AG09309 (cell line): ENCODE results near the gene SLC6A20.

ENCODE experiments used
- DNase-seq: peaks from one replicate; pipeline ENCODE4 v3.0.0-alpha.2; 2010; ENCODE audit warnings: low read depth
- H3K4me3 ChIP-seq: 2 replicates; pipeline ENCODE4 v1.5.1; 2011; ENCODE audit warnings: mild to moderate bottlenecking, low read depth, low read length, moderate library complexity; ENCODE audit not compliant: control insufficient read depth
- TF ChIP-seq, protein P1 (sequence below): IDR thresholded peaks from 2 replicates; pipeline ENCODE4 v1.5.1; 2011; ENCODE audit warnings: mild to moderate bottlenecking, low read depth, low read length, inconsistent platforms; ENCODE audit not compliant: insufficient read depth, control insufficient read depth; ENCODE audit errors: missing control alignments

The SLC6A20 gene

DNA sequence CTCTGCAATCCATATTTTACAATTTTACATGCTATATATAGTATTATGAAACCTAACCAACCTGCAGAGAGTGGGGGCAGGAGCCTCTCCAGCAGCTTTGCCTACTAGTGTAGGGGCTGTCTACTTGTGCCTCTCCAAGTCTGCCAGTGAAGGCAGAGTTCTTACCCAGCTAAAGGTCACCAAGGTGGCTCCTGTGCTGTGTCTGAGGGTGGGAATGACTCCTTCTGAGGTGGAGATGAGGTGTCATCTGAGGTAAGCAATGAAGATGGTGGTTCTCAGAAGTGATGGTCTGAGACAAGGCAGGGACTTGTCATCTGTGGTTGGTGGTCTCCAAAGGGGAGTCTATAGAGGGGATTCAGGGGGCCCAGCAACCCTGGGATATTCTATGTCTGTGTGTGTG, 59.6 kb downstream of the SLC6A20 start:
- no peak for DNase-seq

DNA sequence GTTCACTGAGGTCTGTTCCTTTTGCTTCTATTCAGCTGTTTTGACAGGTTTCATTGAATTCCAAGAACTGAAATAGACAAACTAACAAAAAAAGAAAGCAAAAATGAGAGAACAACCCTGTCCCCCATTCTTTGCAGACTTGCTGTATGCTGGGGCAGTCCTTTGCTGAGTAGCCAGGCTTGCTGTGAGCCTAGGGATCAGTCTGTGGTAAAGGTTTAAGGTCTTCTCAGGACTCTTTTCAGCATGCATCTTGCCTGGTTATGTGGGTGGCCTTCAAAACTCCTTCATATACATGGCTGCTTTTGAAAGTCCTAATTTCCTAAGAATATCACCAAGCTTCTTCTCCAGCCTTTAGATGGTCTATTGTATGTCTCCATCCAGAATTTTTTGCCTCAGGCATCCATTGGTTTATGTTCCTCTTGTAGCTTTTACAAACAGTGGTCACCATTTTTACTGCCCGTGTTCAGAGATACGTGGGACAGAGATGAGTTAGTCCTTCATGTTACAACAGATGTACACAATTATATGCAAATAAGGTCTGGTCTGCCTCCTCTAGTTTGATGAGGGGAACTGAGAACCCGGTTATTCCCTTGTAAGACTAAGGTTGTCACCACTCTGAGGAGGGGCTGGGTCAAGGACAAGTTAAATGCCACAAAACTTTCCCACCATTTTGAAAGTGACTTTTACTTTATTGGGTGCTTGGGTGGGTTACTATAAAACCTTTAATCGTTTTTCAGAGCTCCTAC, 65.8 kb downstream of the SLC6A20 start:
- DNase-seq: no peak
- H3K4me3 ChIP-seq: no peak overlapping the region
- TF ChIP-seq, protein P1, sequence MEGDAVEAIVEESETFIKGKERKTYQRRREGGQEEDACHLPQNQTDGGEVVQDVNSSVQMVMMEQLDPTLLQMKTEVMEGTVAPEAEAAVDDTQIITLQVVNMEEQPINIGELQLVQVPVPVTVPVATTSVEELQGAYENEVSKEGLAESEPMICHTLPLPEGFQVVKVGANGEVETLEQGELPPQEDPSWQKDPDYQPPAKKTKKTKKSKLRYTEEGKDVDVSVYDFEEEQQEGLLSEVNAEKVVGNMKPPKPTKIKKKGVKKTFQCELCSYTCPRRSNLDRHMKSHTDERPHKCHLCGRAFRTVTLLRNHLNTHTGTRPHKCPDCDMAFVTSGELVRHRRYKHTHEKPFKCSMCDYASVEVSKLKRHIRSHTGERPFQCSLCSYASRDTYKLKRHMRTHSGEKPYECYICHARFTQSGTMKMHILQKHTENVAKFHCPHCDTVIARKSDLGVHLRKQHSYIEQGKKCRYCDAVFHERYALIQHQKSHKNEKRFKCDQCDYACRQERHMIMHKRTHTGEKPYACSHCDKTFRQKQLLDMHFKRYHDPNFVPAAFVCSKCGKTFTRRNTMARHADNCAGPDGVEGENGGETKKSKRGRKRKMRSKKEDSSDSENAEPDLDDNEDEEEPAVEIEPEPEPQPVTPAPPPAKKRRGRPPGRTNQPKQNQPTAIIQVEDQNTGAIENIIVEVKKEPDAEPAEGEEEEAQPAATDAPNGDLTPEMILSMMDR: no peak

More for the DNA sequence above, 59.6 kb downstream of the SLC6A20 start:
- TF ChIP-seq, protein P1: no peak
- no peak overlapping the region for H3K4me3 ChIP-seq

DNA sequence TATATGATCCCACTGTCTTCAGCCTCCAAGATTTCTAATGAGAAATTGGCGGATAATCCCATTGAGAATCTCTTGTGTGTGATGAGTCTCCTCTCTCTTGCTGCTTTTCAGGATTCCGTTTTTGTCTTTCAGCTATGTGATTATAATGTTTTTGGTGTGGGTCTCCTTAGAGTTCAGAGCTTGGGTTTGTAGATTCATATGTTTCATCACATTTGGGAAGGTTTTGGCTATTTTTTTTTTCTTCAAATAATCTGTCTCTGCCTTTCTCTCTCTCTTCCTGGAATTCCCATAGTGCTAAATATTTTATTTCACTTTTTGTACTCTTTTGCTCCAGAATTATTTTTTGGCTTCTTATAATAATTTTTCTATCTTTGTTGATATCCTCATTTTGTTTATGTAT, 66.7 kb downstream of the SLC6A20 start:
- DNase-seq: no peak
- no peak overlapping the region for H3K4me3 ChIP-seq
- TF ChIP-seq, protein P1: no peak

DNA sequence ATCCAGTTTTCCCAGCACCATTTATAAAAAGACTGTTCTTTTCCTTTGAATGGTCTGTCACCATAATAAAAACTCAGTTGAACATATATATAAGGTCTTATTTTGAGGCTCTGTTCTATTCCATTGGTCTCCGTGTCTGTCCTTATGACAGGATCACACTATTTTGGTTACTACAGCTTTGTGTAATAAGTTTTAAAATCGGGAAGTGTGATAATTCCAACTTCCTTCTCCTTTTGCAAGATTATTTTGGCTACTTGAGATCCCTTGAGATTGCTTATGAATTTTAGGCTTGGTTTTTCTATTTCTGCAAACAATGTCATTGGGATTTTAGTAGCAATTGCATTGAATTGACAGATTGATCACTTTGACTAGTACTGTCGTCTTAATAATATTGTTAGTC, 71.4 kb downstream of the SLC6A20 start:
- TF ChIP-seq, protein P1: no peak
- no peak for DNase-seq
- H3K4me3 ChIP-seq: no peak overlapping the region

DNA sequence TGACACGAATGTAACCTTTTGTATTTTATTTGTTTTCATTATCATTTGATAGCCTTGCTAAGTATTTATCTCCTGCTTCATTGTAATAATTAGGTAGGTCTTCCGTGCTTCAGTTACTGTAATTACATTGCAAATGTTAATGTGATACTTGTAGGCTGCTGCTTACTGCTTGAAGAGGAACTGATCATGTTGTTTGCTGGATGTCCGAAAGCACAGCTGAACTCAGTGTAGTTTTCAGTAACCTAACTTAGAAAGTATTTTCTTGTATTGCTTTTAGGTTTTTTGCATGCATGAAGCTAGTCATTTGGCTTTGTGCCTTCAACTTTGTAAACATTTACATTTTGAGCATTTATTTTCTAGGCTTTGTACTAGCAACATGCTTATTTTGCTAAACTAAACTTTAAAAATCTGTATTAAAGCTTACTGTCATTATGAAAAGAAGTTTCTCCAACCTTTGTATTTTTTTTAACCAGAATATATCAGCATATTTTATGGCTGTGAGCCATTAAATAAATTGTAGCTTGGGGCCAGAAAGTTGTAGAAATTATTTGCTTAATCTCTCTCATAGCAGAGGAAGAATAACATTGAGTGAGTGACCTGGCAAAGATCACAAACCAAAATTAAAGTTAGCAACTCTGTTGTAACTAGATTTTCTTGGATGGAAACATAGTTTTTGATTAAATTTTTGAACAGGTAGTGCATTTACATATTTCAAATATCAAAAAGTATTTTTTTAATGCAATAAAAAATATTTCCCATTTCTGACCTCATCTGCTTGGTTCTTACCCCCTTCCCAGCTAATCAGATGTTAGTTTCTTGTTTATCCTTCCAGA, 76.5 kb downstream of the SLC6A20 start:
- DNase-seq: no peak
- no peak overlapping the region for H3K4me3 ChIP-seq
- TF ChIP-seq, protein P1: no peak

DNA sequence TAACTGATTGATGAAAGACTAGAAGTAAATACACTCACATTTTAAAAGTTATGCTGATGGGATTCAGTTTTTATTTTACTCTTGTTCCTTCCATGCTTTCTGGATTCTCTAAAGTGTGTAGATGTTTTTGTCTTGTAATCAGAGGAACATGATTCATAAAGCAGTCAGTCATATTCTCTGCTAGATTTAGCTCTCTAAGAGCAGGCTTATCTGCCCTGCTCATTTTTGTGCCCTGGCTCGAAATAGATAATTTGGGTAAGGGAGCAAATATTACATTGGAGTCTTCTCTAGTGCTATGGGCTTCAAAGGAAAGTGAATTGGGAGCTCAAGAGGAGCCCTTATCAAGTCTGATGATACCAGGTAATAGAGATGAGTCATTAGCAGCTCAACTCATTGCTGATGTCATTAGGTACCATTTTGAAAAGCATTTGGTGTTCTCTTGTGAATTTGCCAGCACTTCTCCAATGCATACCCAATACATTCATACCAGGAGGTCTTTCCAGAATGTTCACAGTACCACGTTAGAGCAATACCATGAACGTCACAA, 79.5 kb downstream of the SLC6A20 start:
- DNase-seq: no peak
- no peak overlapping the region for H3K4me3 ChIP-seq
- TF ChIP-seq, protein P1: no peak
